ENCODE measurements around the gene MRPL47.
A peak's percentile ranks its signal among the peaks of the same experiment; 100 is the strongest.
"Not testable (repeated sequence)": the region's sequence is repeated elsewhere in the genome, so short reads cannot be mapped to it uniquely, and the experiment has no call there.

Gene MRPL47

GRCh38 chr3:179604321-179605078 lies at the start of gene MRPL47, which contains the start of gene NDUFB5:
Gene MRPL47 (minus strand): TSS chr3:179604638. CDS start chr3:179604624, 14 bp downstream.
Gene NDUFB5 (plus strand): TSS chr3:179604794. CDS start chr3:179604816, 22 bp downstream.
- DNase-seq (ENCODE audit: low read depth in 2 of 2), result peak; percentile 85 to 87

- DNase-seq (ENCODE audit: low read depth in 2 of 2), result peak; percentile 44 to 65
Measured at GRCh38 chr3:179653096-179653797, 48.8 kb upstream of the MRPL47 start.

GRCh38 chr3:179652447-179653095 lies 48.1 kb upstream of the MRPL47 start, which contains the start of gene USP13:
Gene USP13 (plus strand): TSS chr3:179653040. CDS start chr3:179653226, 186 bp downstream.
- peak; percentile 38 to 44 for DNase-seq (ENCODE audit: low read depth in 2 of 2)

- no peak for DNase-seq (ENCODE audit: low read depth in 2 of 2)
Measured at GRCh38 chr3:179651687-179652446, 47.4 kb upstream of the MRPL47 start.

- no peak for DNase-seq (ENCODE audit: low read depth in 2 of 2)
Measured at GRCh38 chr3:179646177-179646576, 41.7 kb upstream of the MRPL47 start.

- not testable (repeated sequence) for DNase-seq (ENCODE audit: low read depth in 2 of 2)
Measured at GRCh38 chr3:179643837-179644236, 39.4 kb upstream of the MRPL47 start.

GRCh38 chr3:179642871-179643270 lies 38.4 kb upstream of the MRPL47 start:
- no peak for DNase-seq (ENCODE audit: low read depth in 2 of 2)

GRCh38 chr3:179640469-179640868 lies 36.0 kb upstream of the MRPL47 start:
- no peak for DNase-seq (ENCODE audit: low read depth in 2 of 2)

GRCh38 chr3:179630753-179631451 lies 26.5 kb upstream of the MRPL47 start:
- DNase-seq (ENCODE audit: low read depth in 2 of 2), result no peak

- no peak for DNase-seq (ENCODE audit: low read depth in 2 of 2)
Measured at GRCh38 chr3:179624451-179624850, 20.0 kb upstream of the MRPL47 start.

GRCh38 chr3:179622023-179622422 lies 17.6 kb upstream of the MRPL47 start:
- DNase-seq (ENCODE audit: low read depth in 2 of 2), result no peak

GRCh38 chr3:179615458-179616173 lies 11.2 kb upstream of the MRPL47 start:
- DNase-seq (ENCODE audit: low read depth in 2 of 2), result no peak

GRCh38 chr3:179613807-179614206 lies 9.4 kb upstream of the MRPL47 start:
- no peak for DNase-seq (ENCODE audit: low read depth in 2 of 2)

GRCh38 chr3:179610066-179610465 lies 5.6 kb upstream of the MRPL47 start:
- no peak for DNase-seq (ENCODE audit: low read depth in 2 of 2)

- no peak for DNase-seq (ENCODE audit: low read depth in 2 of 2)
Measured at GRCh38 chr3:179608931-179609720, 4.7 kb upstream of the MRPL47 start.

- DNase-seq (ENCODE audit: low read depth in 2 of 2), result no peak
Measured at GRCh38 chr3:179606534-179607085, 2.2 kb upstream of the MRPL47 start.

- DNase-seq (ENCODE audit: low read depth in 2 of 2), result no peak
Measured at GRCh38 chr3:179603831-179604230, 607 bp downstream of the MRPL47 start.

GRCh38 chr3:179603321-179603720 lies 1.1 kb downstream of the MRPL47 start:
- DNase-seq (ENCODE audit: low read depth in 2 of 2), result no peak

- DNase-seq (ENCODE audit: low read depth in 2 of 2), result no peak
Measured at GRCh38 chr3:179599531-179599930, 4.9 kb downstream of the MRPL47 start.

Data from stimulated activated CD4-positive, alpha-beta T cell treated with anti-CD3 and anti-CD28 coated beads, Interleukin-4, amount 100 ng/mL, for 48 hours (primary cell).